Astrocyte of the cerebellum (primary cell): ENCODE results near the gene PEX5L.

Source experiments
- DNase-seq: peaks from one replicate; pipeline ENCODE4 v3.0.0-alpha.2; 2011; ENCODE audit warnings: low read depth
- H3K4me3 ChIP-seq: 2 replicates; pipeline ENCODE4 v1.5.1; 2011; ENCODE audit warnings: mild to moderate bottlenecking, low read depth, low read length, moderate library complexity
- CTCF ChIP-seq: IDR thresholded peaks from 2 replicates; pipeline ENCODE4 v1.5.1; 2012; ENCODE audit warnings: low read length, low read depth, moderate library complexity, mild to moderate bottlenecking; ENCODE audit errors: missing control alignments
- in situ Hi-C: cut with HindIII; loops from 2 replicates; pipeline ENCODE4 v1.10.0; 2017; ENCODE audit warnings: low sequenced_read_pairs

The PEX5L gene

GRCh38 chr3:179948740-179949139 is 88.0 kb downstream of the PEX5L start:
- no peak for DNase-seq
- no peak overlapping the region for H3K4me3 ChIP-seq
- TF ChIP-seq CTCF: no peak
- in situ Hi-C loops: no loop called here

GRCh38 chr3:179945569-179945968 is 91.2 kb downstream of the PEX5L start:
- no peak for DNase-seq
- no peak for TF ChIP-seq CTCF
- in situ Hi-C loops: no loop called here
- H3K4me3 ChIP-seq: no peak overlapping the region

GRCh38 chr3:179943117-179943880 is 93.4 kb downstream of the PEX5L start:
- H3K4me3 ChIP-seq: no peak overlapping the region
- in situ Hi-C loops: no loop called here
- no peak for TF ChIP-seq CTCF
- no peak for DNase-seq

- no peak for DNase-seq
- H3K4me3 ChIP-seq: peak overlapping the region; percentile 45
- in situ Hi-C loops: no loop called here
- TF ChIP-seq CTCF: no peak
Measured at GRCh38 chr3:179942553-179943075, 94.1 kb downstream of the PEX5L start.

GRCh38 chr3:179935710-179936109 is 101.0 kb downstream of the PEX5L start:
- in situ Hi-C loops: no loop called here
- no peak for DNase-seq
- no peak overlapping the region for H3K4me3 ChIP-seq
- no peak for TF ChIP-seq CTCF

- no peak overlapping the region for H3K4me3 ChIP-seq
- TF ChIP-seq CTCF: no peak
- DNase-seq: no peak
- in situ Hi-C loops: no loop called here
Measured at GRCh38 chr3:179933914-179934313, 102.8 kb downstream of the PEX5L start.
